VCaP (cell line): Measurements from ENCODE around the gene ANKRD60.

ENCODE experiments used
- H3K27ac ChIP-seq: fragments of 450-650 bp; 2 replicates; pipeline ENCODE4 v1.5.1; 2017
- CTCF ChIP-seq: fragments of 450-650 bp; conservative IDR thresholded peaks from 2 replicates; pipeline ENCODE4 v1.5.1; 2017; ENCODE audit warnings: mild to moderate bottlenecking, moderate library complexity

The ANKRD60 gene

GRCh38 chr20:58210398-58210747, 18.1 kb downstream of the ANKRD60 start:
- TF ChIP-seq CTCF, result no peak
- no peak overlapping the region for H3K27ac ChIP-seq

GRCh38 chr20:58209652-58210397, 18.6 kb downstream of the ANKRD60 start:
- peak overlapping the region; percentile 32 for H3K27ac ChIP-seq
- TF ChIP-seq CTCF, result peak; percentile 100

GRCh38 chr20:58208944-58209343, 19.5 kb downstream of the ANKRD60 start:
- no peak for TF ChIP-seq CTCF
- peak overlapping the region; percentile 32 for H3K27ac ChIP-seq

GRCh38 chr20:58205850-58206249, 22.6 kb downstream of the ANKRD60 start:
- no peak for TF ChIP-seq CTCF
- H3K27ac ChIP-seq, result no peak overlapping the region

- no peak for TF ChIP-seq CTCF
- H3K27ac ChIP-seq, result no peak overlapping the region
Measured at GRCh38 chr20:58202044-58202443, 26.4 kb downstream of the ANKRD60 start.

GRCh38 chr20:58201616-58202015, 26.8 kb downstream of the ANKRD60 start:
- TF ChIP-seq CTCF, result no peak
- H3K27ac ChIP-seq, result no peak overlapping the region

- no peak overlapping the region for H3K27ac ChIP-seq
Measured at GRCh38 chr20:58199469-58199868, 29.0 kb downstream of the ANKRD60 start.

More at GRCh38 chr20:58199469-58199868, 29.0 kb downstream of the ANKRD60 start:
- no peak for TF ChIP-seq CTCF
